Measurements from ENCODE around the gene IL32. TPM values are rescaled to one million over a fixed set of nuclear protein-coding genes. Genes with fewer than 3 reads are reported as not detected.

Gene IL32
- total and polyA plus RNA-seq, 2 of the 4 experiments (the other 2 are of a cell fraction) = 25.6 to 95.7 TPM

DNA sequence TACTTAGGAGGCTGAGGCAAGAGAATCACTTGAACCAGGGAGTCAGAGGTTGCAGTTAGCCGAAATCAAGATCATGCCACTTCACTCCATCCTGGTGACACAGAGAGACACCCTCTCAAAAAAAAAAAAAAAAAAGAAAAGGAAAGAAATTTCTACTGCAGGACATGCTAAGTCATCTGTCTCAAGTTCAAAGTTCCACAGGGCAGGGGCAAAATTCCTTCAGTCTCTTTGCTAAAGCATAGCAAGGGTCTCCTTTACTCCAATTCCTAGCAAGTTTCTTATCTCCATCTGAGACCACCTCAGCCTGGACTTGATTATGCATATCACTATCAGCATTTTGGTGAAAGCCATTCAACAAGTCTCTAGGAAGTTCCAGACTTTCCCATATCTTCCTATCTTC lies 19.1 kb downstream of the IL32 start:
- Histone ChIP-seq H2AK5ac (ENCODE audit: low read depth, low read length) (no peak overlapping the region), H3K9ac (ENCODE audit: low read depth, low read length) (no peak overlapping the region), H3K23ac (ENCODE audit: low read depth, low read length) (no peak overlapping the region), H4K8ac (ENCODE audit: low read depth in 2 of 2, low read length in 2 of 2) (no peak overlapping the region), H3K36me3 (ENCODE audit: control insufficient read depth, insufficient read depth, low read length) (no peaks in the 10 kb centered on the region), H3K27me3 (ENCODE audit: control insufficient read depth, insufficient read depth, low read length) (peaks cover 19% of the 10 kb centered on the region), H4K5ac (ENCODE audit: low read depth, low read length) (no peak overlapping the region), H3K79me1 (ENCODE audit: low read depth in 1 of 2, low read length in 2 of 2) (no peaks in the 10 kb centered on the region), H2BK20ac (ENCODE audit: low read depth, low read length) (no peak overlapping the region), H2AK9ac (replicated peaks; ENCODE audit: low read depth, low read length, poor library complexity) (no peak overlapping the region), H2BK120ac (ENCODE audit: low read depth, low read length) (no peak overlapping the region), H3K4me3 (ENCODE audit: insufficient read depth, low read depth, low read length) (no peak overlapping the region), H2AFZ (replicated peaks; ENCODE audit: low read length, poor library complexity) (no peak overlapping the region), H3K27ac (ENCODE audit: insufficient read depth, low read length) (no peak overlapping the region), H3K9me3 (ENCODE audit: control insufficient read depth, insufficient read depth, low read length) (no peaks in the 10 kb centered on the region), H3K18ac (ENCODE audit: low read depth, low read length) (no peak overlapping the region), H3K4me1 (ENCODE audit: control insufficient read depth, insufficient read depth, low read length) (no peaks in the 10 kb centered on the region), H2BK15ac (ENCODE audit: low read depth, low read length) (no peak overlapping the region), H3K14ac (replicated peaks; ENCODE audit: low read depth, low read length) (no peak overlapping the region), H3K4ac (ENCODE audit: low read depth, low read length) (no peak overlapping the region), H3K9me1 (ENCODE audit: insufficient read depth, low read length) (no peaks in the 10 kb centered on the region), H2BK5ac (ENCODE audit: low read depth, low read length, poor library complexity, severe bottlenecking) (no peak overlapping the region), H4K91ac (ENCODE audit: insufficient read depth, low read depth, low read length) (no peak overlapping the region), H3K4me2 (ENCODE audit: low read depth, low read length) (no peak overlapping the region), H4K20me1 (ENCODE audit: insufficient read depth, low read length) (no peaks in the 10 kb centered on the region), H3K56ac (ENCODE audit: extremely low read depth, insufficient read depth, low read length) (no peak overlapping the region)
- intact Hi-C loops (cut with micrococcal nuclease) (no loop called here), in situ Hi-C loops (cut with MboI; ENCODE audit: low sequenced_read_pairs) (no loop called here), dilution Hi-C loops (cut with HindIII; ENCODE audit: low sequenced_read_pairs, unreplicated experiment) (no loop called here)
- TF ChIP-seq MAZ (IDR thresholded peaks at IDR 0.05; ENCODE audit: borderline replicate concordance, low read depth, low read length) = no peak
- no peak for TF ChIP-seq BHLHE40 (IDR thresholded peaks at IDR 0.05; ENCODE audit: low read depth, low read length)
- no peak for TF ChIP-seq RAD21 (IDR thresholded peaks at IDR 0.05; ENCODE audit: low read length)
- TF ChIP-seq NFE2L2 (IDR thresholded peaks at IDR 0.05; ENCODE audit: low read depth, low read length) = no peak
- TF ChIP-seq POLR2A (IDR thresholded peaks at IDR 0.05; ENCODE audit: low read depth, low read length) = no peak
- TF ChIP-seq, protein P1, sequence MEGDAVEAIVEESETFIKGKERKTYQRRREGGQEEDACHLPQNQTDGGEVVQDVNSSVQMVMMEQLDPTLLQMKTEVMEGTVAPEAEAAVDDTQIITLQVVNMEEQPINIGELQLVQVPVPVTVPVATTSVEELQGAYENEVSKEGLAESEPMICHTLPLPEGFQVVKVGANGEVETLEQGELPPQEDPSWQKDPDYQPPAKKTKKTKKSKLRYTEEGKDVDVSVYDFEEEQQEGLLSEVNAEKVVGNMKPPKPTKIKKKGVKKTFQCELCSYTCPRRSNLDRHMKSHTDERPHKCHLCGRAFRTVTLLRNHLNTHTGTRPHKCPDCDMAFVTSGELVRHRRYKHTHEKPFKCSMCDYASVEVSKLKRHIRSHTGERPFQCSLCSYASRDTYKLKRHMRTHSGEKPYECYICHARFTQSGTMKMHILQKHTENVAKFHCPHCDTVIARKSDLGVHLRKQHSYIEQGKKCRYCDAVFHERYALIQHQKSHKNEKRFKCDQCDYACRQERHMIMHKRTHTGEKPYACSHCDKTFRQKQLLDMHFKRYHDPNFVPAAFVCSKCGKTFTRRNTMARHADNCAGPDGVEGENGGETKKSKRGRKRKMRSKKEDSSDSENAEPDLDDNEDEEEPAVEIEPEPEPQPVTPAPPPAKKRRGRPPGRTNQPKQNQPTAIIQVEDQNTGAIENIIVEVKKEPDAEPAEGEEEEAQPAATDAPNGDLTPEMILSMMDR (conservative IDR thresholded peaks at IDR 0.05; ENCODE audit: low read depth, low read length) = no peak
- no peak for TF ChIP-seq RFX5 (IDR thresholded peaks at IDR 0.05; ENCODE audit: low read depth, low read length)
- no peak for TF ChIP-seq CEBPB (IDR thresholded peaks at IDR 0.05; ENCODE audit: low read depth, low read length)
- TF ChIP-seq MAFK (IDR thresholded peaks at IDR 0.05; ENCODE audit: low read depth, low read length) = no peak
- CTCF ChIA-PET = no interaction called here
- WGBS, 2 experiments (ENCODE audit: extremely low coverage in 2 of 2, insufficient read length in 1 of 2) = no CpG with 5 or more reads among the region's 1 CpG
- no peak for DNase-seq
- ATAC-seq (ENCODE audit: low read depth) = no peak
- POLR2A ChIA-PET (ENCODE audit: unreplicated experiment) = no interaction called here
- BruUV-seq (replicated peaks) = no TSS peak

Data from IMR-90 (cell line).